Muscle layer of duodenum (tissue), 2 donors: ENCODE data around the gene CCDC86.

Source experiments
- H3K27ac ChIP-seq: one replicate; pipeline ENCODE4 v1.7.0; 2013; ENCODE audit warnings: mild to moderate bottlenecking, low read length
- H3K27me3 ChIP-seq: one replicate; pipeline ENCODE4 v1.7.0; 2013; ENCODE audit warnings: low read depth, mild to moderate bottlenecking, control low read depth, low read length
- H3K36me3 ChIP-seq, 2 donors: one replicate each; pipeline ENCODE4 v1.7.0; 2013; ENCODE audit warnings: low read length in 2 of 2, control low read depth in 1 of 2, mild to moderate bottlenecking in 1 of 2; ENCODE audit not compliant: insufficient read depth in 2 of 2, control insufficient read depth in 1 of 2
- H3K4me1 ChIP-seq, 2 donors: one replicate each; pipeline ENCODE4 v1.7.0; 2013; ENCODE audit warnings: low read length in 2 of 2, mild to moderate bottlenecking in 2 of 2, control low read depth in 1 of 2, moderate library complexity in 1 of 2; ENCODE audit not compliant: insufficient read depth in 2 of 2, control insufficient read depth in 1 of 2
- H3K4me3 ChIP-seq, 2 donors: one replicate each; pipeline ENCODE4 v1.7.0; 2013; ENCODE audit warnings: low read length in 2 of 2, low read depth in 1 of 2, mild to moderate bottlenecking in 1 of 2
- H3K9me3 ChIP-seq, 2 donors: one replicate each; pipeline ENCODE4 v1.7.0; 2013; ENCODE audit warnings: low read length in 2 of 2, control low read depth in 1 of 2, mild to moderate bottlenecking in 1 of 2; ENCODE audit not compliant: control insufficient read depth in 1 of 2
- donor health status: healthy.

Gene CCDC86

DNA sequence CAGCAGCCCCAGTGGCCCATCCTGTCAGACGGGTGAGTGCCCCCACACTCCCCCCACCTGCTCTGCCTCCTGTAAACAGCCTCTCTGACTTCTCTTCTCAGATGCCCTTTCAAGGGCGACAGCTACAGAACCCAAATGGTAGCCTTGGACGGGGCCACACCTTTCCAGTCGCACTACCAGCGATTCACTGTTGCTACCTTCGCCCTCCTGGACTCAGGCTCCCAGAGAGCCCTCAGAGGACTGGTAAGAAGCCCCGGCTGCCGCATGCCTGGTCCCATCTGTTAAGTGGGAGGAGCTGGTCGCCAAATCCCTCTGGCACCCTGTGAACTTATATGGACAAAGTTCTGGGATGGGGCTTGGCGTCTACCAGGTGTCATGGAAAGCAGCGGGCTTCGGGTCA is 31.6 kb downstream of the CCDC86 start:
- no peak overlapping the region for H3K27ac ChIP-seq
- no peaks in the 10 kb centered on the region for H3K9me3 ChIP-seq
- no peaks in the 10 kb centered on the region for H3K27me3 ChIP-seq
- no peaks in the 10 kb centered on the region for H3K36me3 ChIP-seq
- peaks cover 8 to 15% of the 10 kb centered on the region in 2 donors for H3K4me1 ChIP-seq
- no peak overlapping the region for H3K4me3 ChIP-seq

GRCh38 chr11:60874421-60875365 is 32.8 kb downstream of the CCDC86 start:
- H3K4me1 ChIP-seq, result peaks cover 8 to 15% of the 10 kb centered on the region in 2 donors
- no peak overlapping the region for H3K4me3 ChIP-seq
- H3K27me3 ChIP-seq, result no peaks in the 10 kb centered on the region
- no peaks in the 10 kb centered on the region for H3K9me3 ChIP-seq
- no peak overlapping the region for H3K27ac ChIP-seq
- H3K36me3 ChIP-seq, result no peaks in the 10 kb centered on the region

DNA sequence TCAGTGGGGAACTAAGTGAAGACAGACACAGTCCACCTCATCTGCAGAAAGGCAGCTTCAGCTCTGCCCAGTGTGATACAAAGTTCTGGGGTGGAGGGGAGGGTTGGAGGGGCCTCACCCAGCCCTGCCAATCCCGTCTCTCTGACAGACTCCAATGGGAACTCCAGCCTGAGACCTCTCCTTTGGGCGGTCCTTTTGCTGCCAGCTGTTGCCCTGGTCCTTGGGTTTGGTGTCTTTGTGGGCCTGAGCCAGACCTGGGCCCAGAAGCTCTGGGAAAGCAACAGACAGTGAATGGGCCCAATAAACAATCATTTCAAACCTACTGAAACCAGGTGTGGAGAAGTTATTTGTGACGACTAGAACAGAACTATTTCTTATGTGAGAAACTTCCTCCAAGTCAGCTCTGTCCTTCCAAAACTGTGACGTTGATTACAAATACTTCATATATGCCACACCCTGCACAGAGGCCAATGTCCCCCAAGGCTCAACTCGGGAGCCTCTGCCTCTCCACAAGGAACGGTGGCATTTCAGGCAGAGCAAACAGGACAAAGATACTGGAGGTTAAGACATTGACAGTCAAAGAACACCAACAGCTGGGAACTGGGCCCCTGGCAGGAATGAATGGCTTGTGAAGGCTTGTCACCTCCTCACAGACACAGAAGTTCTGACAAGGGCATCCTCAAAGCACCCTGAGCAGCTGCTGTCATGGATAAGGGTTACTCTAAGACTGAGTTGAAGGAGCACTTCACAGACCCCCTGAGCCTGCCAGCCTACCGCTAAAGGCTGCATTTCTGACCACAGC is 33.7 kb downstream of the CCDC86 start:
- peaks cover 8 to 15% of the 10 kb centered on the region in 2 donors for H3K4me1 ChIP-seq
- H3K27ac ChIP-seq, result no peak overlapping the region
- H3K9me3 ChIP-seq, result no peaks in the 10 kb centered on the region
- peaks cover 5 to 7% of the 10 kb centered on the region in 2 donors for H3K36me3 ChIP-seq
- no peaks in the 10 kb centered on the region for H3K27me3 ChIP-seq
- H3K4me3 ChIP-seq, result no peak overlapping the region

DNA sequence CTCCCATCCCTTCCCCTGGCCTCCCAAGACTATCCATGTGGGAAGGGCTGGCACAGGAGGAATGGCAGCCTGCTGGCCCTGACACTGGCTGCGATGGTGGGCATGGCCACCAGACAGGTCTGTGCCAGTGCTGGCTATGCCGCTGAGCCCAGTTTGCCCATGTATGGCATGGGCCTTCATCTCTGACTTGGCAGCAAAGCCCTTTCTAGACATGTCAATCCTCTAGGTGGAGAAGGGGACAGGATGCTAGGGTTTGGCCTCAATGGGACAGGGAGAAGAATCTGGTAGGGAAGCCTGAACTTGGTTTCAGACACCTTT is 34.2 kb downstream of the CCDC86 start:
- Histone ChIP-seq H3K27me3 (no peaks in the 10 kb centered on the region), H3K9me3 (no peaks in the 10 kb centered on the region), H3K4me1 (peaks cover 8 to 15% of the 10 kb centered on the region in 2 donors), H3K36me3 (peaks cover 5 to 9% of the 10 kb centered on the region in 2 donors), H3K4me3 (no peak overlapping the region), H3K27ac (no peak overlapping the region)

GRCh38 chr11:60878245-60879101 is 36.6 kb downstream of the CCDC86 start:
- Histone ChIP-seq H3K9me3 (no peaks in the 10 kb centered on the region), H3K4me3 (no peak overlapping the region), H3K27ac (no peak overlapping the region), H3K27me3 (no peaks in the 10 kb centered on the region), H3K36me3 (peaks cover 5 to 9% of the 10 kb centered on the region in 2 donors), H3K4me1 (no peaks in the 10 kb centered on the region)

DNA sequence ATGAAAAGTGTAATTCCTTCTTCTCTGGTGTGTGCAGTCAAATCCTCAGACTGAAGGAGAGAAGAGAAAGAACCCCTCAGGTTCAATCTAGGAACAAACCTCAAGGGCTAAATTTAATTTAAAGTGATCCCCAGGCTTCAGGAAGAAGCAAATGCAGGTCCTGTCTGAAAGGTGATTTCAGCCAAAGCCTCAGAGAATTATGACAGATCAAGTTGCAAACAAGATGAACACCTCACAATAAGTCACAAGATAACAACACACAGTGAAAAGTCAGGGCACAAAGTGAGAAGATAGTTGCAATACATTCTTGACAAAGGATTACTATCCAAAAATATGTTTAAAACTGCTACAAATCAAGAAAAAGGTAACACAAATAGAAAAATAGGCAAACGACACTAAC is 37.2 kb downstream of the CCDC86 start:
- H3K9me3 ChIP-seq, result no peaks in the 10 kb centered on the region
- no peak overlapping the region for H3K27ac ChIP-seq
- H3K4me1 ChIP-seq, result no peaks in the 10 kb centered on the region
- H3K4me3 ChIP-seq, result no peak overlapping the region
- no peaks in the 10 kb centered on the region for H3K27me3 ChIP-seq
- peaks cover 5 to 9% of the 10 kb centered on the region in 2 donors for H3K36me3 ChIP-seq

GRCh38 chr11:60879971-60880588 is 38.2 kb downstream of the CCDC86 start:
- H3K9me3 ChIP-seq, result no peaks in the 10 kb centered on the region
- H3K36me3 ChIP-seq, result peaks cover 5 to 9% of the 10 kb centered on the region in 2 donors
- no peak overlapping the region for H3K4me3 ChIP-seq
- no peaks in the 10 kb centered on the region for H3K27me3 ChIP-seq
- H3K4me1 ChIP-seq, result no peaks in the 10 kb centered on the region
- H3K27ac ChIP-seq, result no peak overlapping the region

- Histone ChIP-seq H3K4me3 (no peak overlapping the region), H3K9me3 (no peaks in the 10 kb centered on the region), H3K4me1 (no peaks in the 10 kb centered on the region), H3K27me3 (no peaks in the 10 kb centered on the region), H3K27ac (no peak overlapping the region), H3K36me3 (peaks cover 5 to 9% of the 10 kb centered on the region in 2 donors)
Measured at GRCh38 chr11:60880643-60881282, 38.9 kb downstream of the CCDC86 start.

GRCh38 chr11:60887556-60887955 is 45.6 kb downstream of the CCDC86 start:
- H3K4me1 ChIP-seq, result peaks cover 0 to 3% of the 10 kb centered on the region in 2 donors

GRCh38 chr11:60889869-60890311 is 48.0 kb downstream of the CCDC86 start:
- Histone ChIP-seq H3K27me3 (no peaks in the 10 kb centered on the region), H3K9me3 (no peaks in the 10 kb centered on the region), H3K4me3 (no peak overlapping the region), H3K36me3 (peaks cover 26 to 34% of the 10 kb centered on the region in 2 donors), H3K4me1 (peaks cover 0 to 3% of the 10 kb centered on the region in 2 donors), H3K27ac (no peak overlapping the region)

More at GRCh38 chr11:60887556-60887955, 45.6 kb downstream of the CCDC86 start:
- Histone ChIP-seq H3K9me3 (no peaks in the 10 kb centered on the region), H3K36me3 (peaks cover 16 to 20% of the 10 kb centered on the region in 2 donors), H3K27me3 (no peaks in the 10 kb centered on the region), H3K4me3 (no peak overlapping the region), H3K27ac (no peak overlapping the region)
